RWPE1 (cell line): Measurements from ENCODE around the gene PACRGL.

Source experiments
- CTCF ChIA-PET: fragments of 350-600 bp; sonication (Branson Sonifier 250); formaldehyde crosslinking; extraction: SDS; loops from one replicate; lab custom pipeline; 2021; lab: Yijun Ruan, JAX
- POLR2A ChIA-PET: fragments of 400-600 bp; formaldehyde crosslinking; extraction: SDS; loops from one replicate; lab custom pipeline; 2020; ENCODE audit warnings: antibody characterized with exemption; ENCODE audit not compliant: low non-redundant PET; lab: Yijun Ruan, JAX
- DNase-seq: peaks from one replicate; pipeline ENCODE4 v3.0.0; 2012; ENCODE audit warnings: low spot score
- H3K27ac ChIP-seq: fragments of 450-650 bp; 2 replicates; pipeline ENCODE4 v1.5.1; 2017
- TF ChIP-seq, protein P1 (sequence below): fragments of 450-650 bp; conservative IDR thresholded peaks from 2 replicates; pipeline ENCODE4 v1.5.1; 2017; ENCODE audit warnings: low read depth, mild to moderate bottlenecking

Gene PACRGL

DNA sequence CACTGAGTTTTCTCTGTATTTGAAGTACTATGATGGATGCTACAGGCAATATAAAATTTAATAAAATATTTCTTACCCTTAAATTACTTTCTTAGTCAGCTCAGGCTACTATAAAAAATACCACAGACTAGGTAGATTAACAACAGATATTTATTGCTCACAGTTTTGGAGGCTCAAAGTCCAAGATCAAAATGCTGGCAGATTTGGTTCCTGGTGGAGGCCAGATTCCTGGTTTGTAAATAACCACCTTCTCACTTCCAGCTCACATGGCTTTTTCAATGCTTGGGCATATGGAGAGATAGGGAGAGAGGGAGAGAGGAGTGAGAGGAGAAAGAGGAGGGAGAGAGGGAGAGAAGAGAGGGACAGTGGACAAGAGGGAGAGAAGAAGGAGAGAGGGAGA lies 24.5 kb upstream of the PACRGL start:
- TF ChIP-seq, protein P1, sequence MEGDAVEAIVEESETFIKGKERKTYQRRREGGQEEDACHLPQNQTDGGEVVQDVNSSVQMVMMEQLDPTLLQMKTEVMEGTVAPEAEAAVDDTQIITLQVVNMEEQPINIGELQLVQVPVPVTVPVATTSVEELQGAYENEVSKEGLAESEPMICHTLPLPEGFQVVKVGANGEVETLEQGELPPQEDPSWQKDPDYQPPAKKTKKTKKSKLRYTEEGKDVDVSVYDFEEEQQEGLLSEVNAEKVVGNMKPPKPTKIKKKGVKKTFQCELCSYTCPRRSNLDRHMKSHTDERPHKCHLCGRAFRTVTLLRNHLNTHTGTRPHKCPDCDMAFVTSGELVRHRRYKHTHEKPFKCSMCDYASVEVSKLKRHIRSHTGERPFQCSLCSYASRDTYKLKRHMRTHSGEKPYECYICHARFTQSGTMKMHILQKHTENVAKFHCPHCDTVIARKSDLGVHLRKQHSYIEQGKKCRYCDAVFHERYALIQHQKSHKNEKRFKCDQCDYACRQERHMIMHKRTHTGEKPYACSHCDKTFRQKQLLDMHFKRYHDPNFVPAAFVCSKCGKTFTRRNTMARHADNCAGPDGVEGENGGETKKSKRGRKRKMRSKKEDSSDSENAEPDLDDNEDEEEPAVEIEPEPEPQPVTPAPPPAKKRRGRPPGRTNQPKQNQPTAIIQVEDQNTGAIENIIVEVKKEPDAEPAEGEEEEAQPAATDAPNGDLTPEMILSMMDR, result no peak
- no peak overlapping the region for H3K27ac ChIP-seq
- ChIA-PET CTCF (interaction anchor here (0.6 kb wide), 1 partner anchor 165 kb away, joined by 3 read pairs; no protein-coding TSS in a partner anchor), POLR2A (no interaction called here)
- DNase-seq, result no peak

DNA sequence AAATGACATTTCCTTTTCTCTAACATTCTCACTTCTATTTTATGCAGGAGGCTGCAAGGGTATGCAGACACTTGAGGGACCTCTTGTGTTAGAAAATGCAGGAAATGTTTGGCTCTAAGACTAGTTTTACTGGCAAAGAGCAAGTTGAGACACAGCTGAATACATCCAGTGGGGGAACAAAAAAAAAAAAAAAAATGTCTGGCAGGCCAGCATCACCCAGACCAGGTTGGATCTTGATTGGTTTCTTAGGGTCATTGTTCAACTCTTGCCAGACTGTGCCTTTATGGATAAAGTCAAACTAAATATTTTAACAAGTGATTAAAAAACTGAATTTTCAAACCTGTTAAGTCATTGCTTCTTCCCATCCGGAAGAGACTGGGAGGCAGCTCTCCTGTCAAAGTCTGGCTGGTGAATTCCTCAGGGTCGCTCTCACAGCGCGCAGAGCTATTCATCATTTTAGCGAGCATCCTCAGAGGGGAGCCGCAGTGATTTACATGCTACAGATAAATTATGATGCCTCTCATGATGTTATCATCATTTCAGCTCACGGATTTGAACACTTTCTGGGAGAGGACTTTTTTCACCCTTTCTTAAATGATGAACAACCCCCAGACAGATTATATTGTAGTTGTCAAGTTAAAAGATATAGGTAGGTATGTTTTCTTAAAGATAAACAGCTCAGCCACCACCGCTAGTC lies 23.6 kb upstream of the PACRGL start:
- CTCF ChIA-PET, result interaction anchor here (0.6 kb wide), 1 partner anchor 164 kb away, joined by 3 read pairs; no protein-coding TSS in a partner anchor
- POLR2A ChIA-PET, result no interaction called here
- no peak for DNase-seq
- H3K27ac ChIP-seq, result no peak overlapping the region
- TF ChIP-seq, protein P1, result no peak

DNA sequence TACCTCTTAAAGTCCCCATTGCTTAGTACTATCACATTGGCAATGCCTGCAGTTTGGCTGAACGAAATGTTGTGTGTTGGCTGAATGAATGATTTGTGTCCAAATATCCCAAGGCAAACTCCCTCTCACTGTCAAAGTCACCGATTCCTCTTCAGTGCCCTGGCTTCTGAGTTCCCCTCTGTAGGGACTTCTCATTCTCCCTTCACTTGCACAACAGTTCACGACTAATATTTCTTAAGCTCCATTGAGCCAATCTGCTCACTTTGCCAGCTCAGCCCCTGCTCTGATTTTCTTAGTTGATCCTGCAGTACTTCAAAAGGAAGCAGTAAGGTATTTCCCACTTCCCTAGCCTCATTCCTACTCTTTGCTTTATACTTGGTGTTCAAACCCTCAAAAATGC lies 21.9 kb upstream of the PACRGL start:
- POLR2A ChIA-PET, result no interaction called here
- CTCF ChIA-PET, result no interaction called here
- TF ChIP-seq, protein P1, result no peak
- no peak for DNase-seq
- no peak overlapping the region for H3K27ac ChIP-seq

DNA sequence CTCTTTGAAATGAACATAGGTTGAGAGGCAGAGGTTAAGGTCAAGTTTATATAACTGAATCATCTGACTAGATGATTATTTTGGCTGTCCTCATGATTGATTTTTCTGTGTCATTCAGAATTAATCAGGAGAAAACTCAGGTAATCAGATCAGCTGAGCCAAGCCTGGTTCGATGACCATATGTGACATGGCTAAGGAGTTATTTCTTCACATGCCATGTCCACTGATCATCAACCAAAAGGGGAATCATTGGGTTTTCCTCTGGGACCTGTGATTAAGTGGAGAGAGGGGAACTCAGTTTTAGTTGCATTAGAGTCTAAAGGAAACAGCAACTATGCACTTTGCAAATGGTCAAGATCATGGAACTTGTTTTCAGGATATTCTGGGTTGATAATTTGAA lies 20.3 kb upstream of the PACRGL start:
- DNase-seq, result no peak
- H3K27ac ChIP-seq, result no peak overlapping the region
- CTCF ChIA-PET, result no interaction called here
- TF ChIP-seq, protein P1, result no peak
- POLR2A ChIA-PET, result no interaction called here

DNA sequence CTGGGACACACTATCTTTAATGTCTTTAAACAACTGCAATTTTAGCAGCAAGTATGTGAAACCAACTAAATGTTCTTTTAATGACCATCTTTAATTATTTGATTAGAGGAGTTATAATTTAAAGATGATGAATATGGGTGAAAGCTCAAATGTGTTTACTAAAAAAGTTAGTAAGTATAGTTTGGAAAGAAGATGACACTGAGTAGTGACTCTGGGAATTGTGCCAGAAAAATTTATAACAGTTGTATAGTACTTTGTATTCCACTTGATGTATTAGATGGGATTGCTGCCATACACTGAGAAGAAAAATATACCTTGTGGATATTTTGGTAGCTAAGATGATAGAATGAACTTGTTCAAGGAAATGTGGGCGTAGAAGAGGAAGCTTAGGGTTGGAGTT lies 19.5 kb upstream of the PACRGL start:
- CTCF ChIA-PET, result no interaction called here
- TF ChIP-seq, protein P1, result no peak
- POLR2A ChIA-PET, result no interaction called here
- no peak overlapping the region for H3K27ac ChIP-seq
- no peak for DNase-seq

DNA sequence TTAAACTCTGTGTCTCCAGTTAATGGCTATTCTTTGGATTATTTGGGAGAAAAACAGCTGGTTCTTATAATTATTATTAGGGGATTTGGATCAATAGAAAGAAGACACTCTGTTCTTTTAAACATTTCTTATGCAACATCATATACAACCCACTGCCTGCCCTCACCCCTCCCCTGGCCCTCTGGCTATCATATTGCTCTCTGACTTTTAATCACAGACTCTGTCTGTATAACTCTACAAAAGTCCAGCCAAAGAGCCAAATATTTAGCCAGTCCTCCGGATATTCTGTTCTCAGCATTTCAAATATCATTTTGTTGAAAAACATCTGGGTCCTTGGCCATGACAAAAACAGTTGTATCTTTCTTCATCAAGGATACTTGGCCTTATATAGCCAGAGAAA lies 19.0 kb upstream of the PACRGL start:
- no peak overlapping the region for H3K27ac ChIP-seq
- POLR2A ChIA-PET, result no interaction called here
- CTCF ChIA-PET, result no interaction called here
- TF ChIP-seq, protein P1, result no peak
- no peak for DNase-seq
